Testis (tissue), 3 donors: ENCODE data around the gene OXER1. TPM values are rescaled to one million over a fixed set of nuclear protein-coding genes. Genes with fewer than 3 reads are reported as not detected.

Experiments used
- DNase-seq: peaks from one replicate; pipeline ENCODE4 v3.0.0-alpha.2; 2019
- H3K27ac ChIP-seq, 2 donors: fragments of 200-600 bp; sonication (generic); one replicate each; pipeline ENCODE4 v1.5.1; 2019
- H3K27me3 ChIP-seq: fragments of 200-600 bp; sonication (generic); one replicate; pipeline ENCODE4 v1.5.1; 2019
- H3K36me3 ChIP-seq: fragments of 200-600 bp; sonication (generic); one replicate; pipeline ENCODE4 v1.5.1; 2017; ENCODE audit warnings: low read depth; ENCODE audit errors: missing control alignments
- H3K4me1 ChIP-seq: fragments of 200-600 bp; sonication (generic); one replicate; pipeline ENCODE4 v1.5.1; 2019
- H3K4me3 ChIP-seq, 2 donors: fragments of 200-600 bp; sonication (generic); one replicate each; pipeline ENCODE4 v1.5.1; 2017 to 2019
- H3K9me3 ChIP-seq: fragments of 200-600 bp; sonication (generic); one replicate; pipeline ENCODE4 v1.5.1; 2017
- CTCF ChIP-seq, 3 experiments: fragments of 450-650 bp in 2 of 3; fragments of 200-600 bp in 1 of 3; sonication (generic) in 1 of 3; IDR thresholded peaks; one replicate each; pipeline ENCODE4 v1.5.1; 2016 to 2019; ENCODE audit warnings: antibody characterized with exemption in 3 of 3, mild to moderate bottlenecking in 2 of 3, moderate library complexity in 1 of 3
- POLR2A ChIP-seq: fragments of 450-650 bp; IDR thresholded peaks from one replicate; pipeline ENCODE4 v1.6.1; 2017; ENCODE audit warnings: antibody characterized with exemption, mild to moderate bottlenecking, moderate library complexity
- WGBS, 2 donors: methylation state at CpG; one replicate each; pipeline ENCODE4 v1.1.5; 2018; 5-methylcytosine and 5-hydroxymethylcytosine counted together
- intact Hi-C: fragments of 100-400 bp; cut with DNase I; formaldehyde crosslinking; loops from one replicate; pipeline ENCODE4 v1.15.1; 2023; ENCODE audit warnings: low total_unique reads
- polyA plus RNA-seq: library from polyadenylated mRNA; stranded (reverse); fragments of 350-450 nt; fragmentation: Illumina TruSeq; extraction: RNeasy Lipid Tissue Mini Kit (QIAGEN cat#74804); gene quantifications from one replicate; pipeline ENCODE4 v1.2.3, GENCODE V29; 2014; ENCODE audit warnings: low read depth, low replicate concordance; ENCODE audit not compliant: insufficient read depth
- total RNA-seq, 2 donors: library from RNA; depleted of rRNA; stranded (reverse); fragments of >200 nt; gene quantifications; one replicate each; pipeline ENCODE4 v1.2.3, GENCODE V29; 2016

Gene OXER1
- total and polyA plus RNA-seq, 3 donors from 2014 or later: 1.3 to 2.0 (median 1.3) TPM

- H3K9me3 ChIP-seq: no peaks in the 10 kb centered on the region
- intact Hi-C loops: no loop called here
- no peak for TF ChIP-seq CTCF (IDR thresholded peaks at IDR 0.05)
- no peak for TF ChIP-seq POLR2A
- no peak overlapping the region for H3K27ac ChIP-seq
- H3K4me3 ChIP-seq: no peak overlapping the region
- DNase-seq: no peak
- peaks cover 6% of the 10 kb centered on the region for H3K4me1 ChIP-seq
- no peaks in the 10 kb centered on the region for H3K36me3 ChIP-seq
- WGBS, 2 donors: 84 to 85% methylated on average over 3 of the region's 3 CpGs
- H3K27me3 ChIP-seq: no peaks in the 10 kb centered on the region
Measured at GRCh38 chr2:42804338-42804737, 40.4 kb upstream of the OXER1 start.

DNA sequence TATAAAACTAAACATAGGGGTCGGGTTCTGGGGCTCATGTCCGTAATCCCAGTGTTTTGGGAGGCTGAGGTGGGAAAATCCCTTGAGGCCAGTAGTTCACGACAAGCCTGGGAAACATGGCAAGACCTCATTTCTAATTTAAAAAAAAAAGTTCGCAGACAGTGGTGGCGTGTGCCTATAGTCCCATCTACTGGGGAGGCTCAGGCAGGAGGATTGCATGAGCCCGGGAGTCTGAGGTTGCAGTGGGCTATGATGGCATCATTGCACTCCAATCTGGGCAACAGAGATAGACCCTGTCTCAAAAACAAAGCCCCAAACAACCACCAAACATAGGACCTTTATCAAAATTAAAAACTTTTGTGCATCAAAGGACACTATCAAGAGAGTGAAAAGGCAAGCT, 38.2 kb upstream of the OXER1 start:
- H3K27ac ChIP-seq: no peak overlapping the region
- no peak for DNase-seq
- H3K27me3 ChIP-seq: no peaks in the 10 kb centered on the region
- 81 to 89% methylated on average over 6 of the region's 6 CpGs for WGBS, 2 donors
- H3K9me3 ChIP-seq: no peaks in the 10 kb centered on the region
- no peaks in the 10 kb centered on the region for H3K36me3 ChIP-seq
- H3K4me3 ChIP-seq: no peak overlapping the region
- TF ChIP-seq CTCF (IDR thresholded peaks at IDR 0.05) (no peak), POLR2A (no peak)
- no peaks in the 10 kb centered on the region for H3K4me1 ChIP-seq
- intact Hi-C loops: no loop called here

- WGBS, 2 donors: 47 to 74% methylated on average over 4 of the region's 4 CpGs
- H3K27ac ChIP-seq: no peak overlapping the region
- no peak for TF ChIP-seq POLR2A
- TF ChIP-seq CTCF (IDR thresholded peaks at IDR 0.05): no peak
Measured at GRCh38 chr2:42801381-42801780, 37.4 kb upstream of the OXER1 start.

DNA sequence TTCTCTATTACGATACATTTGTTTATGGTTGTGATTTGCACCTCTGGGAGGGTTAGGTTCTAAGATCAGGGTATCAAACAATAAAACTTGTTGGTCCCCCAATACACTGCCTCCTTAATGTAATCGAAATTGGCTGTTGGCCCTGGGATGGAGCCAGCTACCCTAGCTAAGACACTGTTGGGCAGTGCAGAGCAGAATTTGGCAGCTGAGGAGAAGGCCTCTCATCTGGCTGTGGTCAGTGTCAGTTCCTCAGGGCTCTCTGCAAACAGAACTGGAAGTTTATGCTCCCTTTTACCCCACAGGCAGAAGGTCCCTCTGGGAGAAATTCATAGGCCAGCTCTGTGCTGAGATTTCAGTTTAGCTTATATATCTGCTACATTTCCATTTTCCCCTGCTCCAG, 37.0 kb upstream of the OXER1 start:
- intact Hi-C loops: no loop called here
- Histone ChIP-seq H3K27ac (no peak overlapping the region), H3K36me3 (no peaks in the 10 kb centered on the region), H3K9me3 (no peaks in the 10 kb centered on the region), H3K4me1 (no peaks in the 10 kb centered on the region), H3K27me3 (no peaks in the 10 kb centered on the region), H3K4me3 (no peak overlapping the region)
- DNase-seq: no peak
- TF ChIP-seq CTCF (IDR thresholded peaks at IDR 0.05): no peak
- TF ChIP-seq POLR2A: no peak
- WGBS, 2 donors: 56 to 67% methylated on average over 2 of the region's 2 CpGs

More at GRCh38 chr2:42801381-42801780, 37.4 kb upstream of the OXER1 start:
- Histone ChIP-seq H3K9me3 (no peaks in the 10 kb centered on the region), H3K27me3 (no peaks in the 10 kb centered on the region), H3K4me3 (no peak overlapping the region), H3K4me1 (no peaks in the 10 kb centered on the region), H3K36me3 (no peaks in the 10 kb centered on the region)
- intact Hi-C loops: no loop called here
- DNase-seq: no peak

GRCh38 chr2:42800461-42800962, 36.6 kb upstream of the OXER1 start:
- H3K36me3 ChIP-seq: no peaks in the 10 kb centered on the region
- no peaks in the 10 kb centered on the region for H3K27me3 ChIP-seq
- H3K9me3 ChIP-seq: no peaks in the 10 kb centered on the region
- no peak overlapping the region for H3K27ac ChIP-seq
- no peak for TF ChIP-seq CTCF (IDR thresholded peaks at IDR 0.05)
- no peak for TF ChIP-seq POLR2A
- no peak overlapping the region for H3K4me3 ChIP-seq
- intact Hi-C loops: no loop called here
- no peaks in the 10 kb centered on the region for H3K4me1 ChIP-seq
- DNase-seq: no peak
- 71 to 91% methylated on average over 4 of the region's 4 CpGs for WGBS, 2 donors
